Measurements from ENCODE around the gene SETD1B.

The SETD1B gene

DNA sequence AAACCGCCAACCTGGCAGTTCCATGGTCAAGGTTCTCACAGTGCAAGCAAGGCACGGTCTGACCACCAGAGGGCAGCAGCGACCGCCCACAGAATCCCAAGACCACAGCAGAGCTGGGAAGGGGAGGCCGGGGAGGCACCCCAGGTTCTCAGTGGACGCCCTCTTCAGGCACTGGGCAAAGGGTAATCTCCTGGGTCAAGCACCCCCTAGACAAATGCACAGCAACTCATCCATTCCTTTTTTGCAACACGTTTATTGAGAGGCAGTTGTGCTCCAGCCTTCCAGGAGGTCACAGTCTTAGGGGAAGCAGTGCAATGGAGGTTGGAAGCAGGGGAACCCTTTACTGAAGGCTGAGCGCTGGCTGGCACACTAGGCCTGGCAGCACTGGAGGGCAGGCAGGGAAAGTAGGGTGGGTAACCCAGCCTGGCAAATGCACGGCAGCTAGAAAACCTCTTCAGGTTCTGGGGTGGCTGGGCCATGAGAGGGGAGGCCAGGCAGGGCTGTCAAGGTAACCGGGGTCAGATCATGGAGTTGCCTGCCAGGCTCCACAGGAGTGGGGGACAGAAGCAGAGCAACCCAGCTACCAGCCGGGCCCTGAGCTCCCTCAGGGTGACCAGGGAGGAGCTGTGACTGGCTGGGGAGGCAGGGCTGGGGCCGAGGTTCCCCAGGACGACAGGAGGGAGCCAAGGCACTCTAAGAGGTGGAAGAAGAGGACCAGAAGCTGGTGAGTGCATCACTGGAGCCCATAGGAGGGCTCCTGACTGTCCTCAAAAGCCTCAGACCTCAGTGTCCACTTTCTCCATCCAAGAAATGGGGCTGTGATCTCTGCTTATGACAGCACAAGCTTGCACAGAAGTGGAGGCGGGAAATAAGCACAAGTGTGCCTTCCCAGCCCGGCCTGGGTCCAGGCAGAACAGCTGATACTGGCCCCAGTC lies 8.5 kb upstream of the SETD1B start:
- DNase-seq (ENCODE audit: low spot score) = peak; percentile 87

DNA sequence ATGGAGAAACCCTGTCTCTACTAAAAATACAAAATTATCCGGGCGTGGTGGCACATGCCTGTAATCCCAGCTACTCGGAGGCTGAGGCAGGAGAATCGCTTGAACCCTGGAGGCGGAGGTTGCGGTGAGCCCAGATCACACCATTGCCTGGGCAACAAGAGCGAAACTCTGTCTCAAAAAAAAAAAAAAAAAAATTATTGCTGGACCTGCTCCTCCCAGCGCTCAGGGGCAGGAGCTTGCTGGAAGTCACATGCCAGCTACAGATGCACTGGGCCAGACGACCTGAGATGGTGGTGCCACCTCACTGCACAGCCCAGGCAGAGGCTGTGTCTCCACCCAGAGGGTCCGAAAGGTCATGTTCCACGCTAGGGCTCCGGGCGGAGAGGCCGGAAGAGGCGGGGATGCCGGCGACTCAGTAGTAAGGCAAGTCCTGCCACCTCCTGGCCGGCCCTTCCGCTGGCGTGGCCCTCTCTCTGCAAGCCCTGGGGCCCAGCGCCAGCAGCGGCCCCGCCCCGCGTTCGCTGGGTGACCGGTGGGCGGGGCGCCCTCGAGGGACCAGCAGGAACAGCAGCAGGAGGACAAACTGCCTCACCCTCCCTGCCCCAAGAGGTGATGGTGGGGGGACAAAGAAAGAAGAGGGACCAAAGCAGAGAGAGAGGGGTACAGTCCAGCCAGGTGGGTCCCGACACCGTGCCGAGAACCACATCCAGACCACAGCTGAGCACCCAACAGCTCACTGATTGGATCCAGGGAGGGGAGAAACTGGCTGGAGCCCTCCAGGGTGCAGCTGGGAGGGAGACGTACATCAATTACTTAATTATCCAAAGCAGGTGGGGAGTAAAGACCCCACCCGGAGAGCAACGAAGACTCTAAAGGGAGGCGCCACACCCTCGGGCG lies 6.7 kb upstream of the SETD1B start:
- no peak for DNase-seq (ENCODE audit: low spot score)

DNA sequence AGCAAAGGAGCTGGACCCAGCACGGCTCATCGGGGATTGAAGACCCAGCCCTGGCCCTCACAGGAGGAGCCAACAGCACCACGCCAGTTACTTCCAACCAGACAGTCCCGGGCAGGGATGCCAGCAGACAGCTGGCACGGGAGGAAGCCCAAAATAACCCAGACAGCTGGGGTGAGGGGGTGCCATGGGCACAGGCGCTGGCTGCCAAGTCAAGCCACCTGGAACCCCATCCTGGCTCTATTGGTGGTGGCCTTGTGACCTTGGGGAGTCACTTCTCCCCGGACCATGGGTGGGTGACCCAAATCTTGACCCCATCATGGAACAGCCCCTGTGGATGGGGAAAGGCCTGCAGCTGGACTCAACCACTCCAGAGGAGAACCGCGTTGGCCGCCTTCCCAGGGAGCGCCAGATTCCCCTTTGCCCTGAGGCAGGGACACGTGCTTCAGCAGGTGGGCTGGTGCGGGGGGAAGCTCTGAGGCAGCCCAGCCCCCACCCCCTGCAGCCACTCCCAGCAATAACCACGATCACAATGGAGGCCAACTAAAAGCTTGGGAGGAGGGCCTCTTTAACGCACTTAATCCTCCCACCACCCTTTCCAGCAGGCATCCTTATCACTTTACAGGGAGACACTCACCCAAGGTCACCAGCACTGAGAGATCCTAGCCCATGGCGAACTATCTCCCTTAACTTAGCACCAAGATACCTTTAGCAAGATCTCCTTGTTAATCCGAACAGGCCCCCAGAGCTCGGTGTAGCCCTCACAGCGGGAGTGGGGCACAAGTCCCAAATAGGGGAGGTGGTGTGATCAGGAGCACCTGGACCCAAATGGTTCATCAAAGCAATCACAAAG lies 5.6 kb upstream of the SETD1B start:
- no peak for DNase-seq (ENCODE audit: low spot score)

DNA sequence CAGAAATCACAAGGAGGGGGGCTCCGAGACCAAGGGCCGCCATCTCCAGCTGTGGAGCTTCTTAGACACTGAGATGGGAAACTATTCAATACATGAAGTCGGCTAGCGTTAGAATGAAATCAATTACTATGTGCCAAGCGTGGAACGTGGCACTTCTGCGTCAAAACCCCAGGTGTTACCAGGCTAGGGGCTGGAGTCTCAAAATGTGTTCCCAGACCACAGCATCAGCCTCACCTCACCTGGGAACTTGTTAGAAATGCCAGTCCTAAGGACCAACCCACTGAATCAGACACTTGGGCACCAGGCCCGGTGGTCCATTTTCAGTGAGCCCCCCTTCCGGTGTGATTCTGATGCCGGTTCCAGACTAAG lies 5.0 kb upstream of the SETD1B start:
- DNase-seq (ENCODE audit: low spot score) = no peak

DNA sequence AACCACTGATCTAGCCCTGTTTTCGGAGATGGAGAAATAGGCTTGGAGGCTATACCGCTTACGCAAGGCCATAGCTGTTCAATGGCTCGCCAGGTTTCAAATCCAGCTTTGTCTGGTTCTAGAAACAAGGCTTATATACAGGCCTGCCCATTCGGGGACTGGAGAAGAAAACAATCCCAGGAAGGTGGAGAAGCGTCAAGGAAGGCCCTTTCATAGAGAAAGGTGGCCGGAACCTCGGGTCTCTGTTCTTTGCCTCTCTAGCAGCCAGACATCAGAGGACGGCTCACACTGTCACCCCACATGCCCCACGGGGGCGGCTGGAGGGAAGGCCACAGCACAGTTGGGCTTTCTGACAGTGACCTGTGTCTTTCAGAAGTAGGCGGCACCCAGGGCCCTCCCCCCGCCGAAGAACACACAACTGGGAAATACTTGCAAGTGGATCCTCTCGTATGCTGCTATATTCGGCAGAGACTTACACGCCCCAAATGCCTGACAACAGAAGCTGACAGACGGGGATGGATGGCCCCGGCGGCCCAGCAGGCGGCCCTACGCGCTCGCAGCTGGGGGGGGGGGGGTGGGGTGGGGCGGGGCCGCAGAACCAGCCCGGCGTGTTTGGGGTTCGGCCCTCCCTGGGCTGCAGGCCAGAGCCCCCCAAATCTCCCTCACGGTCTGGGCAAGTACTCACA lies 4.5 kb upstream of the SETD1B start:
- DNase-seq (ENCODE audit: low spot score) = peak; percentile 69

DNA sequence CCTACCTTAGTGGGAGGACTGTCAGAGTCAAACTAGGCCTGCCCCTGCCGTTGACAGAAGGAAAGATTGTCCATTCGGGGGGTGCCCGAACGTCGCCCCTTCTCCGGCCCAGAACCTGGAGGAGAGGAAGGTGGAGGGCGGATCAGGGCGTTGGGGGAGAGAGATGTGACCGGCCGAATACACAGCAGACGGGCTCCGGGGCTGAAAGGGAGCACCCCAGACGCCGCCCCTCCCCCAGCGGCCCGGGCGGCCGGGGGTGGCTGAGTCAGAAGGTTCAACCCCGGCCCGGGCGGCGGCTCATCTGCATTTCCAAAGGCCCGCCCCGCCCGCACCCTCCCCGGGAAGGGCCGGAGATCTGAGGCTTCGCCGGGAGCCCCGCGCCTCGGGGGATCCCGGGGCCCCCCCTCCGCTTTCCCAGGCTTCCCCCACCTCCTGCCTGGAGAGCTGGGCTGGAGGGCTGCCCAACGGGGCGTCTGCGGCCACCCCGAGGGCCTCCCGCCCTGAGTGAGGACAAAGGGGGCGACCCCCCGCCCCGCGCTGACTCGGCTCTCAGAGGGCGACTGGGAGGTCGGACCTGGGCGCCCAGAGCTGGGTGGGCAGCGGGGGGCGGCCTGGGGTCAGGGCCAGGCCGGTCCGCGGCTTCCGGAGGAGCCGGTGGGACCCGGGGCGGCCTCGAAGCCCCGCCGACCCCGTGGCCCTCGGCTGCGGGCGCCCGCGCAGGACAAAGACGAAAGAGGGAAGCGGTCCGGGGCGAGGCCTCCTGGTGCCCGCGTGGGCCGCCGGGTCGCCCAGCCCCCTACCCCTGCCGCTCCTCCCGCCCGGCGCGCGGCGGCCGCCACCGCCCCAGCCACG lies 3.7 kb upstream of the SETD1B start:
- DNase-seq (ENCODE audit: low spot score) = peak; percentile 67

DNA sequence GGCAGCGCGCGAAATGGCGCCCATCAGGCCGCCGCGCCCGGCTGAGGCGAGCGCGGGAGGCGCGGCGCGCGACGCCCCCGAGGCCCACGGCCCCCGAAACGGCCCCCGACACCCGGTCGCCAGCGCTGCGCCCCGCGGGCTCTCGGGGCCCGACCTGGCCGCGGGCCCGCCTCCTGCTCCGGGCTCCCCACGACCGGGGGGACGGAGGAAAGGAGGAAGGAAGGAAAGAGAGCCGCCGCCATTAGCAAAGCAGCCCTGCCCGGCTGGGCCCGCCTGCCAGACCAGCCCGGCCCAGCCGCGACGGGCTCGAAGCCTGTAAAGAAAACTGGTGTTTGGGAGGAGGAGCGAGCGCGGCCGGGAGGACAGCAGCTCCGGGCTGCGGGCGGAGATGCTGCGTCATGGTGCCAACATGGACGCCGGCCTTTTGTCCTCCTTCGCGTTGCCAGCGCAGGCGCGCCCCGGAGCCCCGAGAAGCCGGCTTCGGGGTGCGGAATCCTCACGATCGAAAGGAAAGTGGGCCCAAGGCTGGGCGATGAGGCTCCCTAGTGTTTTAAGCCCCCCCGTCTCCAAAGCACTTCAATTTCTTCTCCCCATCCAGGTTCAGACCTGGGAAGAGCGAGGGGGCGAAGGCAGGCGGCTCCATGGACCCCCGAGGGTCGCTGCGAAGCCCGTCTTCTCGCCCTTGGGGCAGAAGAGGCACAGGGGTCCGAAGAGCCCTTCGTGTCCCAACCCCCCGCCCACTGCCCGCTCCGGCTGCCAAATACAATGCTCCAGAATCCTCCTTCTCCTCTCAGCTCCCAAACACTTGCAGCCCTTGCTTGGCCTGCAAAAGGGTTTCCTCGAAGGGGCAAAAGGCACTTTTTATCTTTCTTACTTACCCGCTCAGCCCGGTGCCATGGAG lies 2.9 kb upstream of the SETD1B start:
- DNase-seq (ENCODE audit: low spot score) = peak; percentile 69

DNA sequence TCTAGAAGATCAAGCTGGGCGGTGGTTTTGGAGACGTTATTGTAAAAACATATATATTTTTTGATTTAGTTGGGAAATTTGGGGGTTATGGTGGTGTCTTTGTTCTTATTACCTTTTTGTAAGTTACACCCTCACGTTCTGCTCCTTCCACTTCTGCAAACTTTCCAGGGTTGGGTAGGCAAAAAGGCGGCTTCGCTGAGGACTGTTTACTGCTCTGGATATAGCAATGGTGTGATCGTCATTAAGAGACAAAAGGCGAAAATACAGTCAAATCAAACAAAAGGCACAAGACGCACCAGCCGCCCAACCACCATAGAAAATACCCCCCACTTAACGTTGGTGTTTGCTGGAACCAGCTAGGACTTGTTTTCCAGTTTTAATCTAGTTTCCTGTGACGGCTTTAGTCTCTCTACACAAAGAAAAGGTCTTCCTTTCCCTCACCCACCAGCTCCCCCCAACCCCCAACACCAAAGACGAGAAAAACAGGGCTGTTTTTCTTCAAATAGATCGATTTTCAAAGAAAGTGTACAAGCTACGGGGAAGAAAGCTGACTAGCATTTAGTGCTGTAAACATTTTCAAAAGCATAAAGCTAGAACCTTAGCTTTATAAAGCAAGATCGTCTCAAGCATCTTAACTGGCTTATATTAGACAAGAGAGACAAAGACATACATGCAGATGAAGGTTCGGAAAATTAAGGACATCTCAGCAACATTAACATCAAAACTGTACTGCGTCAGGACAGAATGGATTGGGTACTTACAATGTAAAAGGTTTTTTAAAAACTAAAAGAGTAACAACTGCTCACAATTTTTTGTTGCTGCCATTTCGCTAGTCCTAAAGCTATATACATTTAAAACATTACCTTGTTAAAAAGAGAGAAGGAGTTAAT lies 2.0 kb upstream of the SETD1B start:
- peak; percentile 67 for DNase-seq (ENCODE audit: low spot score)

DNA sequence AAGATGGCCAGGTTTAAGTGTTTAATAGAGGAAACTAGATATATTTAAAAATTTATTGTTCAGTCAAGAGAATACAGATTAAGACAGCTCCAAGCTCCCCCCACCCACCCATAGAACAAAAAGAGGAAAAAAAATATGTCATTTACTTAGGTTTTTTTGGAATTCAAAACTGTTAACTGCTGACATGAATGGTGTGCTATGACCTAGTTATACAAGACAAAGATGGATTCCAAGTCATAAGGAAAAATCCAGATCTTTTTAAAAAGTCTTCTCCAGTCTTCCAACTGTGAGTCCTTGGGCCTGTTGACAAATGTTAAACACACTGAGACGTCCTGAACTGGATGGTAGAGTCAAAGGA lies 1.3 kb upstream of the SETD1B start:
- no peak for DNase-seq (ENCODE audit: low spot score)

DNA sequence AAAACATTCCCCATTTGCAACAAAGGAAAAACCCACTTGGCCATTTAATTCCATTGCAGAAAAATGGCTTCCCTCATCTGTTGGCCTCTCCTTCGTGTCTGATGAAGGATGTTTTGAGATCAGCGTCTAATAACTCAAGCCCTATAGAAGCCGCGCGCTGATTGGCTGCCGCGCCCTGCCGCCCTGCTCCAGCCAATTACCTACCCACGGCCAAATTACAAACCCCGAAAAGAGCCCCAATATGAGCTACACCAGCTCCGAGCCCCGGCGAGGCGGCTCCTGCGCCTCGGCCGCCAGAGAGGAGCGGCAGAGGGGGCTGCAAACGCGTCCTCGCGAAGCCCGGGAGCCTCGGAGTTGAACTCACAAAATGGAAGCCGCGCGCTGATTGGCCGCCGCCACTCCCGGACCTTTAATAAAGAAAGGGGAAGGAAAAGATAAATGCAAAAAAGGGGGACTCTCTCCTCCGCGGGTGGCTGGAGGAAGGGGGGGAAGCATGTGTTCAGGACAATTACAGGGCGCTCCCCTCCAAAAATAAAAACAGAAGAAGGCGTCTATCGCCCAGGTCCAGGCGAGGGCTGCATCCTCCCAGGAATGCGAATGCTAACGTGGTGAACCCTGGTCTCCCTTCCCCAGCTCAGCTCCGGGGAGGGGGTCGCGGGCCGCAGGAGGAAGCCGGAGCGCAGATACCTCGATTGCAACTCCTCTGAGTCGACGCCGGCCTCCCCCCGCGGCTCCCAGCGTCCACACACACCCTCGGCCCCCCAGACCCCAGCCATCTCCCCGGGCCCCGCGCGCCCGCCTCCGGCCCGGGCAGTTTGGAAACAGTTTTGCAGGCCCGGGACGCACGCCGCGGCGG lies 738 bp upstream of the SETD1B start:
- DNase-seq (ENCODE audit: low spot score) = peak; percentile 96

DNA sequence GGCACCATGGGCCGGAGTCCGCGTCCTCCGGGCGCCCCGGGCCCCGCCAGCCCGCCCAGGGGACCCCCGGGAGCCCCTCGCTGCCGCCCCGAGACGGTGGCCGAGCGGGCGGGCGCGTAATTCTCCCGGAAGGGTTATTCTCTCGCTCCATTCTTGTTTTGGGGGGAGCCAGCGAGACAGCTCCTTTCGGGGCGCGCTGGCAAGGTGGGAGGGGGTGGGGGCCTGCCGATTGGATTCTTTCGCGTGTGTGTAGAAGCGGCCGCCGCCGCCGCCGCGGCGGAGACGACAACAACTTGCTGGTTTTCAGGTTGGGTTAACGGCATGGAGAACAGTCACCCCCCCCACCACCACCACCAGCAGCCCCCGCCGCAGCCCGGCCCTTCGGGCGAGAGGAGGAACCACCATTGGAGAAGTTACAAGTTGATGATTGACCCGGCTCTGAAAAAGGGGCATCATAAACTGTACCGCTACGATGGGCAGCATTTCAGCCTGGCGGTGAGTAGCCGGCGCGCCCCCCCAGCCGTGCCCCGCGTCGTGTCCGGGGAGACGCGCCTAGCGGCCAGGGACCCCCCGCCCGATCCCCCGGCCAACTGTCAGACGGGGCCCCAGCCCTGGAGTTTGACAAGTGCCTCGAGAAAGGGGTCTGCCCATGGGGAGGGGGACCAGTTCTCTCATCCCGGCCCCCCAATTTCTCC lies 755 bp downstream of the SETD1B start:
- peak; percentile 63 for DNase-seq (ENCODE audit: low spot score)

DNA sequence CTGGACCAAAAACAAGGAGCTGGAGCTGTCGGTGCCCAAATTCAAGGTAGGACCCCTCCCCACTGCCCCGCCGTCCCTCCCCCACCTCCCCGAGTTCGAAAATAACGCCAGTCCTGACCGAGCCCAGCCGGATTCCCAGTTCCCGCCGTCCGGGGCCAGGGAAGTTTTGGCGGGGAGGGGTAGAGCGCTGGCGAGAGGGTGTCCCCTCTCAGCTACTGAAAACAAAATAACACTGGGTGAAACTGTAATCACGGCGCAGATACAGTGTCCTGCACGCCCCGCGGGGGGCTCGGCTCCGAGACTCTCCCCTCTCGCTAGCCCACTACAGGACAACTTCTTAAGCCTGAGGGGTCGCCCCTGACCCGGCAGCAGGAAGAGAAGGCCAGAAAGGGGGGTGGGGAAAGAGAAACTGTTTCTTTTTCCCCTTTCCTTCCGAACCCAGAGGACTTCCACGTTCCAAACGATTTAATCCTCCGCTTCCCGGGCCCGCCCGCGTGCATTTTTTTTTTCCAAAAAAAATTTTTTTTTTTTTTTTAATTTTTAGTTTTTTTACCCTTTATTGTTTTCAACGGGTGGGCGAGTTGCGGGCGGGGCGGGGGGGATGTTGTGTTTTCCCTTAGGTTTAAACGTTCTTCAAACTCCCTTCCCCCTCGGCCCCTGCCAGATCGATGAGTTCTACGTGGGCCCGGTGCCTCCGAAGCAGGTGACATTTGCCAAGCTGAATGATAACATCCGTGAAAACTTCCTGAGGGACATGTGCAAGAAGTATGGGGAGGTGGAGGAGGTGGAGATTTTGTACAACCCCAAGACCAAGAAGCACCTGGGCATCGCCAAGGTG lies 1.6 kb downstream of the SETD1B start:
- DNase-seq (ENCODE audit: low spot score) = peak; percentile 53

DNA sequence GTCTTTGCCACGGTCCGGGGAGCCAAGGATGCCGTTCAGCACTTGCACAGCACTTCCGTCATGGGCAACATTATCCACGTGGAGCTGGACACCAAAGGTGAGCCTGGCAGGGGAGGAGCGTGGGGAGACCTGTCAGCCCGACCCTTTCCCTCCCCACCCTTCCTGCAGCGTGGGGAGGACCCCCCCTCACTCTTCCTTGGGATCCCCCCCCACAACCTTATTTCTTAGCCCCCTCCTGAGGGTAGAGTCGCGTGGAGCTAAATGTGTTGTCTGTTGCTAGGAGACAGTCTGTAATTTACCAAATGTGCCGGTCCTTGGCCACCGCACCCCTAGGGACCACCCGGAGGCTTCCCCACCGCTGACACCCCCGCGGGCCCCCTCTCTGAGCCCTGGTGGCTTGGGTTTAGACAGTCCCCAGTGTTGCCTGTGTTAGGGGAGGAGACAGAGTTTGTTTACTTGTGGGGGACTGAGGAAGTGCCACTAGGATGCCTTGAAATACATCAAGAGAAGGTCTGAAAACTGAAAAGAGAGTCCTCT lies 2.3 kb downstream of the SETD1B start:
- DNase-seq (ENCODE audit: low spot score) = peak; percentile 76

DNA sequence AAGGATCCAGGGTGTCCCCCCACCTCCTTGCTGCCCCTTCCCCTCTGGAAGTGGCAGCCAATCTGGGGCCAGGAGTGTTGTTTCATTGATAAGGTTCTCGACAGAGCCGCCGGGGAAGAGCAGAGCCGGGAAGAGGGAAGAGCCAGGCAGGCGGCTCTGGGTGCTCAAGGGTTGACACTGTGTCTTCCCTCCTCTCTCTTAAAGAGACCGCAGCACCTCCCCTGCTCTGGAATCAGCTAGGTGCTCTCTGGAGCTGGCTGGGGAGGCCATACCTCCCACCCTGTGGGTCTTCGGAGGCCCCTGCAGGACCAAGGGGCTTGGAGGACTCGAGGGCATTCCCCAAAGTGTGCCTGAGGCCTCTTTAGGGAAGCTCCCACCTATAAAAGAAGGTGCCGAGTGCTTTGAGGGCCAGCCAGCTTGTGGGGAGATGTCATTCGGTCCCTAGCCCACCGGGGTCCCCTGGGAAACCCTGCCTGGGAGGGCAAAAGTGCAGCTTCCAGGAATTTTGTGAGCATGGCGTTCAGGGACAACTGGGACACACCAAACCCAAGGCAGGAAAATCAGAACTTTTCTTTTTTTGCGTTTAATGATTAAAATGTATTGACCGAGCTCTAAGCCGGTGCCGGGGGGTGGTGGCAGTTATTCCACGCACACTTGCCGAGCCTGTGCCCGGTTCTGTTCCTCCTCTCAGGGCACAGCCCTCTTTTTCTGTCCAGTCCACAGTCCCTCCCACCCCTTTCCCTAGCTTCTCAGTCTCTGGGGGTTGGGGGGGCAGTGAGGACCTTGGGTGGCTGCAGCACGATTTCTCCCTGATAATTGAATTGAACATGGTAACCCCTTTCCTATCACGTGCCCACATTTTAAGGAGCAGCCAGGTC lies 3.0 kb downstream of the SETD1B start:
- no peak for DNase-seq (ENCODE audit: low spot score)
